GM12874 (cell line): ENCODE measurements around the gene IL31.

ENCODE experiments used
- CTCF ChIP-seq: IDR thresholded peaks from 2 replicates; pipeline ENCODE4 v1.5.1; 2011; ENCODE audit warnings: low read depth, mild to moderate bottlenecking, control low read depth, low read length, moderate library complexity; ENCODE audit not compliant: insufficient read depth

The IL31 gene

GRCh38 chr12:122174155-122174845, at the start of gene IL31:
TSS of gene IL31 (minus strand) at chr12:122174221. CDS start at chr12:122174172, 49 bp downstream.
- TF ChIP-seq CTCF = no peak

- no peak for TF ChIP-seq CTCF
Measured at GRCh38 chr12:122216445-122216844, 42.4 kb upstream of the IL31 start.

- TF ChIP-seq CTCF = no peak
Measured at GRCh38 chr12:122215771-122216170, 41.8 kb upstream of the IL31 start.

- no peak for TF ChIP-seq CTCF
Measured at GRCh38 chr12:122208073-122208820, 34.2 kb upstream of the IL31 start.

- TF ChIP-seq CTCF = no peak
Measured at GRCh38 chr12:122207391-122207790, 33.4 kb upstream of the IL31 start.

GRCh38 chr12:122206976-122207375, 33.0 kb upstream of the IL31 start:
- TF ChIP-seq CTCF = no peak

- no peak for TF ChIP-seq CTCF
Measured at GRCh38 chr12:122206111-122206881, 32.3 kb upstream of the IL31 start.
